ENCODE measurements around the gene RHO.

Gene RHO

DNA sequence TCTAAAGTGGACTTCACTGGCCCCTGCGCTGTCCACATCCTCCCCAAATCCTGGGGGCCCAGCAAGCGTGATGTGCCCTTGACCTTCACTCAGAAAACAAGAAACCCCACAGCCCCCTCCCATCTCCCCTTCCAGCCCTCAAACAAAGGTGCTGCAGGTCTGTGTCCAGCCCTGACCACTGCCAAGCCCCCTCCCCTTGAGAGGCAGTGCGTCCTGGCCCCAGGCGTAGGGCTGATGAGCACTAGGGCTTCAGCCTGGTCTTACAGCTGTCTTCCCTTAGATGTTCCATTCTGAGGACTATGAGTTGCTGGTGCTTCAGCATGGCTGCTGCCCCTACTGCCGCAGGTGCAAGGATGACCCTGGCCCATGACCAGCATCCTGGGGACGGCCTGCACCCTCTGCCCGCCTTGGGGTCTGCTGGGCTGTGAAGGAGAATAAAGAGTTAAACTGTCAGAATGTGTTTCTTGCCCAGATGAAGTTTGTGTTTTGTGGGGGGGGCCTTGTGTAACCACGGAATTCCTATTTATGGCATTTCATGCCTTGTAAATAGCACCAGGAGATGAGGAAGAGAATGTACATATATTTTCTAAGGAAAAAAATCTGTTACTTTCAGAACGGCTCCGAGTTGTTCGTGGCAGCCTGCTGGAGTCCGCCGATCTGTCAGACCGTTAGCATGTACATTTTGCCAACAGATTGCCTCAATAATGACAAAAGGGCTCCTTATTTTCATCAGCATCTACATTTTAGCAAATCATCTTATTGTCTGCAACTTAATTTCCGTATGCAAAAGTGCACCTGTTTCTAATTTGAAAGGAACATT is 8.3 kb upstream of the RHO start:
- no peak for DNase-seq (ENCODE audit: low spot score)
- no peak for FAIRE-seq

DNA sequence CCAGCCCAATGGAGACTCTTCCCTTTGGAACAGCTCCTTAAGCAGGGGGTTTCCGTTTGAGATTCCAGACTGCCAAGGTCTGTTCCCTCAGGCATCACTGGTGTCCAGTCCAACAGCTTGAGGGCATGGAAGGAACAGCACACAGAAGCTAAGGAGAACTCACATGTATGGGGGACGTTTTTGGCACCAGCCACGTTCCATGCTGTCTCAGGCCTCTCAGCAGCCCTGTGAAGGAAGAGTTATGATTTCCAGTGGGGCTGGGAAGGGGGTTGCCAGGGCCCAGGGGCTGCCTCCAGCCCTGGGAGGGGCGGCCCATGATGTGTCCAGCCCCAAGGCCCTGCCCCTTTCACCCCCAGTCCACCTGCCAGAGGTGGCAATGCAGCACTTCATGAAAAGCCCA is 7.5 kb upstream of the RHO start:
- FAIRE-seq (no peak), DNase-seq (ENCODE audit: low spot score) (no peak)

DNA sequence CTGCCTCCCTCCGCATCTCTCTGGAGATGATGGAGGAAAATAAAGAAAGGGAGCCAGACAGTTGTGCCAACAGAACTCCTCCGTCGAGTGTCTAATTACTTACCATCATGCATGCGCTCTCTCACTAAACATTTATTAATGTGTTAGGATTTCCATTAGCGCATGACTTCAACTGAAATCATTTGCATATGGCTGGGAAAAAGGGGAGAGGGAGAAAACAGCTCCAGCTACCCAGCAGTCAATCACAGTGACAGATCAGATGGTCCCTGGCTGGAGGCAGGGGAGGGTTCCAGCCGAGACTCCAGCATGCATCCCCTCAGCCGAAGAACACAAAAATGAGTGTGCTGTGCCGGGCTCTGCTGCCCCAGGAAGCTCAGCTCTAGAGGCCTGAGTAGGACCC is 6.8 kb upstream of the RHO start:
- DNase-seq (ENCODE audit: low spot score): no peak
- no peak for FAIRE-seq

DNA sequence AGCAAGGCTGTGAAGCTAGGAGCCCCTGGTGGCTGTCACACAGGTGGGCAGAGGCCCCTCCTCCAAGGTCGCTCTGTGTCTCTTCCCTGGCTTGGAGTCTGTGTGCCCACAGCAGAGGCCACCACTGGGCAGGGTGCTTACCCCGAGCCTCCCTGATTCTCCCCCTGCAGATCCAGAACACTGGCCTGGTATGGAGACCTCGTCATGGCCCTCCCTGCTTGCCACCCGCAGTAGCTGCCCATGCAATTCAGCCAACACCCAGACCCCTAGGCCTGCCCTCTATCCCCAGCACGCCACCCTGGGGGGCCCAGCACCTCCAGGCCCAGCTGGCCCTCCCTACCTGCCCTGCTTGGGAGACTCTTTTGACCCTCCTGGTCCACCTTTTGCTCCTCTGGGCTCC is 5.5 kb upstream of the RHO start:
- no peak for FAIRE-seq
- no peak for DNase-seq (ENCODE audit: low spot score)

DNA sequence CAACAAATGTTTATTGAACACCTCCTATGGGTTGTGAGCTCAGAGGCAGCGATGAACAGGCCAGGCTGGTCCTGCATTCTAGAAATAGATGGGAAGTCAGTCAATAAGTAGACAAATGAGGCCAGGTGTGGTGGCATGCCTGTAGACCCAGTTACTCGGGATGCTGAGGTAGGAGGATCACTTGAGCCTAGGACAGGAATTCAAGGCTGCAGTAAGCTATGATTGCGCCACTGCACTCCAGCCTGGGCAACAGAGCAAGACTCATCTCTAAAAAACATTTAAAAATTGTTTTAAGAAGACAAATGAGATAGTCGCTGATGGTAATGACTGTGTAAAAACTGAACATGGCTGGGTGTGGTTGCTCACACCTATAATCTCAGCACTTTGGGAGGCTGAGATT is 4.4 kb upstream of the RHO start:
- FAIRE-seq (no peak), DNase-seq (ENCODE audit: low spot score) (no peak)

DNA sequence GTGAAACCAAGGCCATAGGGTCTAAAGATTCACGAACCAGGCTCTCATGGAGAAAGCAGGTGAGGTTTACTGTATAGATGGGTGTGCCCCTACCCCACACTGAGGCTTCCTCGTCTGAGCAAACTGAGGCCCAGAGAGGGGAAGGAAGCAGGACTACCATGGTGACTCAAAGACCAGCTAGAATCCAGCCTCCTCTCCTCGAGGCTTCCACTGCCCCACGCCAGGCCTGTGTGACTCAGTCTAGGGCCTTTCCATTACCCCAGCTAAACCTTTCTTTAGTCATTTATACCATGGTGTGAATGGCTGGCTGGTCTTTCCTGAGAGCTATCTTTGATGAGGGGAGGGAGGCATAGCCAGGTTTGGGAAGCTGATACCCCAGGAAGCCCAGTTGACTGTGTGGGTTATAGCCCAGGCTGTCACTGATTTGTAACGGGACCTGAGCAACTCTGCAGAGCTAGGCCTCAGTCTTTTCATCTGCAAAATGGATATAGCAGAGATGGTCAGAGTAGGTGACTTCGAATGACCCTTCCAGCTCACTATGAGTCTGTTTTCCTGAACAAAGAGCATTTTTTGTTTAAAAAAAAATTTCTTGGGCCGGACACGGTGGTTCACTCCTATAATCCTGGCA is 3.0 kb upstream of the RHO start:
- FAIRE-seq (no peak), DNase-seq (ENCODE audit: low spot score) (no peak)

GRCh38 chr3:129526121-129526900 is 2.1 kb upstream of the RHO start:
- FAIRE-seq (no peak), DNase-seq (ENCODE audit: low spot score) (no peak)

DNA sequence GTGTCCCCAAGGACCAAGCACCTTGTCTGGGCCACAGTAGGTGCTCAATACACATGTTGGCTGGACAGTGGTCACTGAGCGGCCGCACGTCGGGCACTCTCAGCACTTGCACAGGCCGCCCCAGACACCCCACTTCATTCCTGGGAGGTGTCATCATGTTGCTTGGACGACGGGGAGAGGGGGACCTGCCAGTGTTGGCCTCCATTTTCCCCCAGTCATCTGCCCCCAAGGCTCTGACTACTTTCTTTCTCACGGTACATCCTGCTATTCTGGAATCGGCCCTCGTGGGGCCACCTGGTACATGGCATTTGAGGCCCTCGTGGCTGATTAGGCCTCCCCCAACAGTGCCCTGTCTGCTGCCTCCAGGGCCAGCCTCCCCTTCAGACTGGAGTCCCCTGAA is 1.2 kb upstream of the RHO start:
- FAIRE-seq (no peak), DNase-seq (ENCODE audit: low spot score) (no peak)

DNA sequence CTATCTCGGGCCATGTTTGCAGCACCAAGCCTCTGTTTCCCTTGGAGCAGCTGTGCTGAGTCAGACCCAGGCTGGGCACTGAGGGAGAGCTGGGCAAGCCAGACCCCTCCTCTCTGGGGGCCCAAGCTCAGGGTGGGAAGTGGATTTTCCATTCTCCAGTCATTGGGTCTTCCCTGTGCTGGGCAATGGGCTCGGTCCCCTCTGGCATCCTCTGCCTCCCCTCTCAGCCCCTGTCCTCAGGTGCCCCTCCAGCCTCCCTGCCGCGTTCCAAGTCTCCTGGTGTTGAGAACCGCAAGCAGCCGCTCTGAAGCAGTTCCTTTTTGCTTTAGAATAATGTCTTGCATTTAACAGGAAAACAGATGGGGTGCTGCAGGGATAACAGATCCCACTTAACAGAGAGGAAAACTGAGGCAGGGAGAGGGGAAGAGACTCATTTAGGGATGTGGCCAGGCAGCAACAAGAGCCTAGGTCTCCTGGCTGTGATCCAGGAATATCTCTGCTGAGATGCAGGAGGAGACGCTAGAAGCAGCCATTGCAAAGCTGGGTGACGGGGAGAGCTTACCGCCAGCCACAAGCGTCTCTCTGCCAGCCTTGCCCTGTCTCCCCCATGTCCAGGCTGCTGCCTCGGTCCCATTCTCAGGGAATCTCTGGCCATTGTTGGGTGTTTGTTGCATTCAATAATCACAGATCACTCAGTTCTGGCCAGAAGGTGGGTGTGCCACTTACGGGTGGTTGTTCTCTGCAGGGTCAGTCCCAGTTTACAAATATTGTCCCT is 1.2 kb downstream of the RHO start:
- FAIRE-seq (no peak), DNase-seq (ENCODE audit: low spot score) (no peak)

DNA sequence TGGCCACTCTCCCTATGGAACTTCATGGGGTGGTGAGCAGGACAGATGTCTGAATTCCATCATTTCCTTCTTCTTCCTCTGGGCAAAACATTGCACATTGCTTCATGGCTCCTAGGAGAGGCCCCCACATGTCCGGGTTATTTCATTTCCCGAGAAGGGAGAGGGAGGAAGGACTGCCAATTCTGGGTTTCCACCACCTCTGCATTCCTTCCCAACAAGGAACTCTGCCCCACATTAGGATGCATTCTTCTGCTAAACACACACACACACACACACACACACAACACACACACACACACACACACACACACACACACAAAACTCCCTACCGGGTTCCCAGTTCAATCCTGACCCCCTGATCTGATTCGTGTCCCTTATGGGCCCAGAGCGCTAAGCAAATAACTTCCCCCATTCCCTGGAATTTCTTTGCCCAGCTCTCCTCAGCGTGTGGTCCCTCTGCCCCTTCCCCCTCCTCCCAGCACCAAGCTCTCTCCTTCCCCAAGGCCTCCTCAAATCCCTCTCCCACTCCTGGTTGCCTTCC is 1.9 kb downstream of the RHO start:
- DNase-seq (ENCODE audit: low spot score) (no peak), FAIRE-seq (no peak)

GRCh38 chr3:129530821-129531220 is 2.4 kb downstream of the RHO start:
- FAIRE-seq (no peak), DNase-seq (ENCODE audit: low spot score) (no peak)

GRCh38 chr3:129531699-129532098 is 3.3 kb downstream of the RHO start:
- DNase-seq (ENCODE audit: low spot score) (no peak), FAIRE-seq (no peak)

DNA sequence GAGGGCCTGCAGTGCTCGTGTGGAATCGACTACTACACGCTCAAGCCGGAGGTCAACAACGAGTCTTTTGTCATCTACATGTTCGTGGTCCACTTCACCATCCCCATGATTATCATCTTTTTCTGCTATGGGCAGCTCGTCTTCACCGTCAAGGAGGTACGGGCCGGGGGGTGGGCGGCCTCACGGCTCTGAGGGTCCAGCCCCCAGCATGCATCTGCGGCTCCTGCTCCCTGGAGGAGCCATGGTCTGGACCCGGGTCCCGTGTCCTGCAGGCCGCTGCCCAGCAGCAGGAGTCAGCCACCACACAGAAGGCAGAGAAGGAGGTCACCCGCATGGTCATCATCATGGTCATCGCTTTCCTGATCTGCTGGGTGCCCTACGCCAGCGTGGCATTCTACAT is 3.8 kb downstream of the RHO start:
- DNase-seq (ENCODE audit: low spot score): no peak
- FAIRE-seq: no peak

DNA sequence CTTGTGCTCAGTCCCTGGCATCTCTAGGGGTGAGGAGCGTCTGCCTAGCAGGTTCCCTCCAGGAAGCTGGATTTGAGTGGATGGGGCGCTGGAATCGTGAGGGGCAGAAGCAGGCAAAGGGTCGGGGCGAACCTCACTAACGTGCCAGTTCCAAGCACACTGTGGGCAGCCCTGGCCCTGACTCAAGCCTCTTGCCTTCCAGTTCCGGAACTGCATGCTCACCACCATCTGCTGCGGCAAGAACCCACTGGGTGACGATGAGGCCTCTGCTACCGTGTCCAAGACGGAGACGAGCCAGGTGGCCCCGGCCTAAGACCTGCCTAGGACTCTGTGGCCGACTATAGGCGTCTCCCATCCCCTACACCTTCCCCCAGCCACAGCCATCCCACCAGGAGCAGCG is 5.0 kb downstream of the RHO start:
- no peak for FAIRE-seq

GRCh38 chr3:129534428-129535027 is 6.1 kb downstream of the RHO start:
- no peak for DNase-seq (ENCODE audit: low spot score)
- FAIRE-seq: no peak

More for the DNA sequence above, 5.0 kb downstream of the RHO start:
- no peak for DNase-seq (ENCODE audit: low spot score)

DNA sequence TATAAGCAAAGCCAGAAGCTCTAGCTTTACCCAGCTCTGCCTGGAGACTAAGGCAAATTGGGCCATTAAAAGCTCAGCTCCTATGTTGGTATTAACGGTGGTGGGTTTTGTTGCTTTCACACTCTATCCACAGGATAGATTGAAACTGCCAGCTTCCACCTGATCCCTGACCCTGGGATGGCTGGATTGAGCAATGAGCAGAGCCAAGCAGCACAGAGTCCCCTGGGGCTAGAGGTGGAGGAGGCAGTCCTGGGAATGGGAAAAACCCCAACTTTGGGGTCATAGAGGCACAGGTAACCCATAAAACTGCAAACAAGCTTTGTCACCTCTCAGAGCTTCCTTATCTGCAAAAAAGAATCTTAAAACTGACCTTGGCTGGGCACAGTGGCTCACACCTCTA is 6.6 kb downstream of the RHO start:
- FAIRE-seq (no peak), DNase-seq (ENCODE audit: low spot score) (no peak)

DNA sequence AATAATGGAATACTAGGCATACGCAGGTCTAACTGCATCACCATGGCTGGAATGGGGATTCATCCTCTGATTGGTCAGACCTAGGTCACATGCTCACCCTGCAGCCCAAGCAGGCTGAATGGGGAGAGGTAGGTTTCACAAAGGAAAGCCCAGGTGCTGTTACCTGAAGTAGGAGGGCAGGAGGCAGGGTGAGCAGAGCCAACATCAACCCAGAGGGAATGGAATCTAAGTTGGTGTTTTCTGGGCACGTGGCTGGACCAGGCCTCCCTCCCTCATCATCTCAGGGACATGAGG is 7.9 kb downstream of the RHO start:
- no peak for FAIRE-seq
- DNase-seq (ENCODE audit: low spot score): no peak

DNA sequence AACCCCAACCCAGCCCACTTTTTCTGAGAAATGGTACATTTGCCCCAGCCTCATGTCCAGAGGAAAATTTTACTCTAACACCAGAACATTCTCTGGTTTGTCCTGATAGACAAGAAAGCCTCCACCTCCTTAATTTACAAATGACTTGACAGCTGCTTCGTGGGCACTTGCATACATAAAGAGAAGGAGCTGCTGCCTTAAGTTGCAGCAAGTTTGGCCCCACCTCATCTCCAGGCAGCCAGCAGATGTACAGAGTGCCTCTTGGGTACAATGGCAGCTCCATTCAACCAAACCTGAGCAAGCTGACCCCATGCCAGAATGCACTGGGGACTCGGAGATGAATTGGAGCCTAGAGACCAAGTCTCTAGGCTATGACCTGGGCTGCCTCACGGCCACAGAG is 8.4 kb downstream of the RHO start:
- no peak for DNase-seq (ENCODE audit: low spot score)
- no peak for FAIRE-seq

DNA sequence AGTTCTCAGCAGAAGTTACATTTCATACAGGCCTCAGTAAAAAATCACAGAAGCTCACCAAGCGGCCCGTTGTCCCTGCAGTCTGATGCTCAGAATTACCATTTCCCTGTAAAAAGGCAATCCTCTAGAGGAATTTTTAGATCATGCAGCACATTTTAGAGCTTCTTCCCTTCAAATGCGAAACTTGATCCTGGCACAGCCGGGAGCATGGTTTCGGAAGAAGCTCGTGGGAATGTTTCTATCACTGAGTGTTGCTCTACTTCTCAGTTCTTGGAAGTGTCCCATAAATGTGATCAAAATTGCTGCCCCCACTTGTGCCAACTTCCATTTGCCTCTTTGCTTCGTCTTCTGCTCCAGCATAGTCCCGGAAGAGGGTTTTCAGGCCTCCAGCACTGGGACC is 10.8 kb downstream of the RHO start:
- FAIRE-seq (no peak), DNase-seq (ENCODE audit: low spot score) (no peak)

DNA sequence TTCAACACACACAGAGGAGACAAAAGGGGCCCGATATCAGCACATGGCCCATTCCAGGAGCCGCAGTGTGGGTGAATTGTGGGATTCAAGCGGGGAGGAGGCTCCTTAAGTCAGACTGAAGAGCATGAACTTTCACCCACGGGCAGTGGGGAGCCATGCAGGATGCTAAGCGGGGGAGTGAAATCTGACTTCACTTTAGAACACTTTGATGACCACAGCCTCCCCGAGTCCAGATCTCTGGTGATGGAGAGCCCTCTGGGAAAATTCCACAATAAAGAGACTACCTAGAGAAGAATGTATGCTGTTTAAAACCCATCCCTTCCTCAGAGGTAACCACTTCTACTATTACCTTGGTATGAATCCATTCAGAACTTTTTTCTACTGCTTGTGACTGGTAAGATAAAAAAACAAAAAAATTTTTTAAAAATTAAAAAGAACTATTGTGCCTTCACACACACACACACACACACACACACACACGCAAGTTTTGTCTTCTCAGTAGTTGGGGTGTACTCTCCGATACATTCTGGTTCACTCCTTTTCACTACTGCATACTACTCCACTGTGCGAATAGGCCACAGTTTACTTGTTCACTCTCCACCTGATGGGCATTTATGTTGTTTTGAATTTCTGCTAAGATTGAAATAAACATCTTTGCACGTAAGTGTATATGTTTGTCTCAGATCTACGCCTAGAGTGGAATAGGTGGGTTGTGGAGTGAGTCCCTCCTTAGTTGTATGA is 12.5 kb downstream of the RHO start:
- FAIRE-seq: no peak
- no peak for DNase-seq (ENCODE audit: low spot score)

- DNase-seq (ENCODE audit: low spot score) (no peak), FAIRE-seq (no peak)
Measured at GRCh38 chr3:129542747-129543146, 14.3 kb downstream of the RHO start.
